ENCODE measurements around the gene SND1. TPM values are rescaled to one million over a fixed set of nuclear protein-coding genes. Genes with fewer than 3 reads are reported as not detected.
A peak's percentile ranks its signal among the peaks of the same experiment; 100 is the strongest.

The SND1 gene
- total and polyA plus RNA-seq, 2 donors = 55.1 to 104 TPM

GRCh38 chr7:127745445-127745844 lies 93.5 kb downstream of the SND1 start:
- peaks cover 0 to 2% of the 10 kb centered on the region in 2 donors for H3K36me3 ChIP-seq (ENCODE audit: control insufficient read depth in 2 of 2, insufficient read depth in 2 of 2, low read length in 1 of 2)
- no peaks in the 10 kb centered on the region for H3K27me3 ChIP-seq (ENCODE audit: control insufficient read depth in 2 of 2, insufficient read depth in 1 of 2, low read length in 1 of 2)
- no peaks in the 10 kb centered on the region for H3K4me1 ChIP-seq (ENCODE audit: control insufficient read depth in 2 of 2, insufficient read depth in 2 of 2, low read length in 2 of 2)
- no peak for DNase-seq (ENCODE audit: low read depth in 6 of 9, low spot score in 9 of 9)
- no peak overlapping the region for H3K4me3 ChIP-seq (ENCODE audit: low read length in 2 of 2)
- H3K9me3 ChIP-seq (ENCODE audit: control insufficient read depth in 2 of 2, insufficient read depth in 1 of 2, low read length in 1 of 2) = no peaks in the 10 kb centered on the region
- H3K27ac ChIP-seq (ENCODE audit: low read depth in 1 of 2, low read length in 1 of 2) = no peak overlapping the region
- 91% methylated on average over 1 of the region's 1 CpG for WGBS

- Histone ChIP-seq H3K27me3 (ENCODE audit: control insufficient read depth in 2 of 2, insufficient read depth in 1 of 2, low read length in 1 of 2) (no peaks in the 10 kb centered on the region), H3K4me1 (ENCODE audit: control insufficient read depth in 2 of 2, insufficient read depth in 2 of 2, low read length in 2 of 2) (peaks cover 0 to 8% of the 10 kb centered on the region in 2 donors), H3K4me3 (ENCODE audit: low read length in 2 of 2) (no peak overlapping the region), H3K36me3 (ENCODE audit: control insufficient read depth in 2 of 2, insufficient read depth in 2 of 2, low read length in 1 of 2) (peaks cover 0 to 2% of the 10 kb centered on the region in 2 donors), H3K9me3 (ENCODE audit: control insufficient read depth in 2 of 2, insufficient read depth in 1 of 2, low read length in 1 of 2) (no peaks in the 10 kb centered on the region), H3K27ac (ENCODE audit: low read depth in 1 of 2, low read length in 1 of 2) (no peak overlapping the region)
- peak in 1 of 9 donors; percentile 25 for DNase-seq (ENCODE audit: low read depth in 6 of 9, low spot score in 9 of 9)
- 97% methylated on average over 4 of the region's 4 CpGs for WGBS
Observed at GRCh38 chr7:127751062-127751461, 99.1 kb downstream of the SND1 start.

GRCh38 chr7:127751490-127752448 lies 99.8 kb downstream of the SND1 start:
- WGBS = 84% methylated on average over 12 of the region's 12 CpGs
- Histone ChIP-seq H3K27ac (ENCODE audit: low read depth in 1 of 2, low read length in 1 of 2) (no peak overlapping the region), H3K4me1 (ENCODE audit: control insufficient read depth in 2 of 2, insufficient read depth in 2 of 2, low read length in 2 of 2) (peaks cover 0 to 8% of the 10 kb centered on the region in 2 donors), H3K36me3 (ENCODE audit: control insufficient read depth in 2 of 2, insufficient read depth in 2 of 2, low read length in 1 of 2) (peaks cover 0 to 2% of the 10 kb centered on the region in 2 donors), H3K27me3 (ENCODE audit: control insufficient read depth in 2 of 2, insufficient read depth in 1 of 2, low read length in 1 of 2) (no peaks in the 10 kb centered on the region), H3K4me3 (ENCODE audit: low read length in 2 of 2) (no peak overlapping the region), H3K9me3 (ENCODE audit: control insufficient read depth in 2 of 2, insufficient read depth in 1 of 2, low read length in 1 of 2) (no peaks in the 10 kb centered on the region)
- no peak for DNase-seq (ENCODE audit: low read depth in 6 of 9, low spot score in 9 of 9)

- 98% methylated on average over 1 of the region's 1 CpG for WGBS
- Histone ChIP-seq H3K27me3 (ENCODE audit: control insufficient read depth in 2 of 2, insufficient read depth in 1 of 2, low read length in 1 of 2) (no peaks in the 10 kb centered on the region), H3K36me3 (ENCODE audit: control insufficient read depth in 2 of 2, insufficient read depth in 2 of 2, low read length in 1 of 2) (peaks cover 0 to 2% of the 10 kb centered on the region in 2 donors), H3K27ac (ENCODE audit: low read depth in 1 of 2, low read length in 1 of 2) (no peak overlapping the region), H3K9me3 (ENCODE audit: control insufficient read depth in 2 of 2, insufficient read depth in 1 of 2, low read length in 1 of 2) (no peaks in the 10 kb centered on the region), H3K4me3 (ENCODE audit: low read length in 2 of 2) (no peak overlapping the region), H3K4me1 (ENCODE audit: control insufficient read depth in 2 of 2, insufficient read depth in 2 of 2, low read length in 2 of 2) (peaks cover 0 to 8% of the 10 kb centered on the region in 2 donors)
- DNase-seq (ENCODE audit: low read depth in 6 of 9, low spot score in 9 of 9) = no peak
Observed at GRCh38 chr7:127752829-127753228, 100.8 kb downstream of the SND1 start.

- Histone ChIP-seq H3K27me3 (ENCODE audit: control insufficient read depth in 2 of 2, insufficient read depth in 1 of 2, low read length in 1 of 2) (no peaks in the 10 kb centered on the region), H3K9me3 (ENCODE audit: control insufficient read depth in 2 of 2, insufficient read depth in 1 of 2, low read length in 1 of 2) (no peaks in the 10 kb centered on the region), H3K4me3 (ENCODE audit: low read length in 2 of 2) (no peak overlapping the region)
Observed at GRCh38 chr7:127754457-127754856, 102.5 kb downstream of the SND1 start.

GRCh38 chr7:127755521-127755920 lies 103.5 kb downstream of the SND1 start:
- Histone ChIP-seq H3K4me3 (ENCODE audit: low read length in 2 of 2) (no peak overlapping the region), H3K27ac (ENCODE audit: low read depth in 1 of 2, low read length in 1 of 2) (no peak overlapping the region), H3K27me3 (ENCODE audit: control insufficient read depth in 2 of 2, insufficient read depth in 1 of 2, low read length in 1 of 2) (no peaks in the 10 kb centered on the region), H3K4me1 (ENCODE audit: control insufficient read depth in 2 of 2, insufficient read depth in 2 of 2, low read length in 2 of 2) (peaks cover 0 to 8% of the 10 kb centered on the region in 2 donors), H3K36me3 (ENCODE audit: control insufficient read depth in 2 of 2, insufficient read depth in 2 of 2, low read length in 1 of 2) (peaks cover 0 to 2% of the 10 kb centered on the region in 2 donors), H3K9me3 (ENCODE audit: control insufficient read depth in 2 of 2, insufficient read depth in 1 of 2, low read length in 1 of 2) (no peaks in the 10 kb centered on the region)
- DNase-seq (ENCODE audit: low read depth in 6 of 9, low spot score in 9 of 9) = peak in 1 of 9 donors; percentile 10
- 93% methylated on average over 6 of the region's 6 CpGs for whole genome bisulfite sequencing

More at GRCh38 chr7:127754457-127754856, 102.5 kb downstream of the SND1 start:
- Histone ChIP-seq H3K36me3 (ENCODE audit: control insufficient read depth in 2 of 2, insufficient read depth in 2 of 2, low read length in 1 of 2) (peaks cover 0 to 2% of the 10 kb centered on the region in 2 donors), H3K27ac (ENCODE audit: low read depth in 1 of 2, low read length in 1 of 2) (no peak overlapping the region), H3K4me1 (ENCODE audit: control insufficient read depth in 2 of 2, insufficient read depth in 2 of 2, low read length in 2 of 2) (peaks cover 0 to 8% of the 10 kb centered on the region in 2 donors)
- no peak for DNase-seq (ENCODE audit: low read depth in 6 of 9, low spot score in 9 of 9)

- Histone ChIP-seq H3K36me3 (ENCODE audit: control insufficient read depth in 2 of 2, insufficient read depth in 2 of 2, low read length in 1 of 2) (peaks cover 0 to 2% of the 10 kb centered on the region in 2 donors), H3K27me3 (ENCODE audit: control insufficient read depth in 2 of 2, insufficient read depth in 1 of 2, low read length in 1 of 2) (no peaks in the 10 kb centered on the region), H3K4me3 (ENCODE audit: low read length in 2 of 2) (no peak overlapping the region), H3K9me3 (ENCODE audit: control insufficient read depth in 2 of 2, insufficient read depth in 1 of 2, low read length in 1 of 2) (no peaks in the 10 kb centered on the region), H3K4me1 (ENCODE audit: control insufficient read depth in 2 of 2, insufficient read depth in 2 of 2, low read length in 2 of 2) (peaks cover 0 to 8% of the 10 kb centered on the region in 2 donors), H3K27ac (ENCODE audit: low read depth in 1 of 2, low read length in 1 of 2) (no peak overlapping the region)
- DNase-seq (ENCODE audit: low read depth in 6 of 9, low spot score in 9 of 9) = no peak
- WGBS = 97% methylated on average over 2 of the region's 2 CpGs
Observed at GRCh38 chr7:127755965-127756364, 104.0 kb downstream of the SND1 start.

- WGBS = 97% methylated on average over 1 of the region's 1 CpG
- H3K27me3 ChIP-seq (ENCODE audit: control insufficient read depth in 2 of 2, insufficient read depth in 1 of 2, low read length in 1 of 2) = no peaks in the 10 kb centered on the region
- DNase-seq (ENCODE audit: low read depth in 6 of 9, low spot score in 9 of 9) = no peak
Observed at GRCh38 chr7:127758105-127758504, 106.1 kb downstream of the SND1 start.

GRCh38 chr7:127758845-127759244 lies 106.9 kb downstream of the SND1 start:
- Histone ChIP-seq H3K27me3 (ENCODE audit: control insufficient read depth in 2 of 2, insufficient read depth in 1 of 2, low read length in 1 of 2) (no peaks in the 10 kb centered on the region), H3K4me1 (ENCODE audit: control insufficient read depth in 2 of 2, insufficient read depth in 2 of 2, low read length in 2 of 2) (no peaks in the 10 kb centered on the region), H3K36me3 (ENCODE audit: control insufficient read depth in 2 of 2, insufficient read depth in 2 of 2, low read length in 1 of 2) (no peaks in the 10 kb centered on the region), H3K4me3 (ENCODE audit: low read length in 2 of 2) (no peak overlapping the region), H3K27ac (ENCODE audit: low read depth in 1 of 2, low read length in 1 of 2) (no peak overlapping the region), H3K9me3 (ENCODE audit: control insufficient read depth in 2 of 2, insufficient read depth in 1 of 2, low read length in 1 of 2) (no peaks in the 10 kb centered on the region)
- no peak for DNase-seq (ENCODE audit: low read depth in 6 of 9, low spot score in 9 of 9)
- WGBS = over 99% methylated on average over 6 of the region's 6 CpGs

More at GRCh38 chr7:127758105-127758504, 106.1 kb downstream of the SND1 start:
- Histone ChIP-seq H3K36me3 (ENCODE audit: control insufficient read depth in 2 of 2, insufficient read depth in 2 of 2, low read length in 1 of 2) (no peaks in the 10 kb centered on the region), H3K9me3 (ENCODE audit: control insufficient read depth in 2 of 2, insufficient read depth in 1 of 2, low read length in 1 of 2) (no peaks in the 10 kb centered on the region), H3K4me3 (ENCODE audit: low read length in 2 of 2) (no peak overlapping the region), H3K4me1 (ENCODE audit: control insufficient read depth in 2 of 2, insufficient read depth in 2 of 2, low read length in 2 of 2) (no peaks in the 10 kb centered on the region), H3K27ac (ENCODE audit: low read depth in 1 of 2, low read length in 1 of 2) (no peak overlapping the region)

Data from thymus (tissue), 11 donors.